ENCODE results near the gene TBC1D14.
"Not testable (repeated sequence)": the region's sequence is repeated elsewhere in the genome, so short reads cannot be mapped to it uniquely, and the experiment has no call there.

Gene TBC1D14

DNA sequence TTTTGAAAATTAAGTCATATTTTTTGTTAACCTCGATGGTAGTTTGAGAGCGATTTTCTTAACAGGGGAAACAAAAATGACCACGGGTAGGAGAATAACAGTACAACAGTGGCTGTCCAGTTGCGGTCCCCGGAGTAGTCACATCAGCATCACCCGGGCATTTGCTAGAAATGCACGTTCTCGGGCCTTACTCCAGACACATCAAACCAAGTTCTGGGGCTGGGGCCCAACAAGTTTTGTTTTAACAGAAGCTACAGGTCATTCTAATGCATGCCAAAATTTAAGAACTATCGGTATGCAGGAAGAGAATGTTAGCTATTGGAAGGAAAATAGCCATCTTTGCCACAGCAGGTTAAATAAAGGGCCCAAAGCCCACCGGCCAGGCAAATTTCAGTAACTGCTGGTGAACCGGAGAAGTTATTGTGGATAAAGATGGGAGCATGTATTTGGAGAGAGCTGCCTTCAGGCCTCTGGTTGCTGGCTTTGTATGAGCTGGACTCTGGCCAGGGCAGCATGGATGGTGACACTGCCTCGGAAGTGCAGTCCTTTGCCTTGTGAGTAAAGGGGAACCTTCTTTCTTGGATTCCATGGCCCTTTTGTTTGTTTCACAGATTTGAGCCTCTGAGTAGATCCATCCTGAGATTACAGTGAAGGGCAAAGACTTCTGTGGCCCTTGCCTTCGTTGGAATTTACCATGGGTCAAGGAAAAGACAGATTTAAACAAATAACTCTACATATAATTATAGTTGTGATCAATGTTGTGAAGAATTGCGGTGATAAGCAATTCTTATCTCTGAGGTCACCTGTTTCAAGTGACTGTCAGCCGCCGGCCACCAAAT lies 62.1 kb downstream of the TBC1D14 start:
- no peak for DNase-seq (ENCODE audit: low read depth in 2 of 2)

DNA sequence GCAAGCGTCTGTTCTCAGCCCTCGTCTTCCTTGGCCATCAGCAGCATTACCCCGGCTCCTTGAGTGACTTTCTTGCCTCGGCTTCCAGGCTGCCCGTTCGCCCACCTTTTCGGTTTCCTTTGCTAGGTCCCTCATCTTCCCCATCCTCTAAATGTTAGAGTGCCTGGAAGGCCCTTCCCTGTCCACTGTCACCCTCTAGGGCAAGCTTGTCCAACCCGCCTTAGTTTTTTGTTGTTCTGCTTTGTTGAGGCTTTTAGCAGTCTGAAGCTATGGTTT lies 62.7 kb downstream of the TBC1D14 start:
- DNase-seq (ENCODE audit: low read depth in 2 of 2), result no peak

DNA sequence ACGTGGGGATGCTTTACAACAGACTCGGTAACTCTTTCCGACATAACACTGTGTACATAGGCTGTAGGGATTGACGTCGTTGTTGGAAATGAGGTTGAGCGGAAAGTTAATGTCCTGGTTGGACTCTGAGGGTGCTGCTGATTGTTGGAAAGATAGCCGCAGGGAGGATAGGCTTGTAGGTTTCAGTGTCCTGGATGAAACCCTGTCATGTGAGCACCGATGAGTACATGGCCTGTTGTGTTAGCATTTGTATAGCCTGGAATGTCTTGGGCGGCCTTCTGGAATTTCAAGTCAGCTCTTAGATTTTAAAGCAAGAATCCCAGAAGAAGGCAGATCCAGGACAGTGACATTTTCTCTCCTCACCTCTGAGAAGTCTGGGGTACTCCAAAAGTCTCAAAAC lies 63.3 kb downstream of the TBC1D14 start:
- no peak for DNase-seq (ENCODE audit: low read depth in 2 of 2)

DNA sequence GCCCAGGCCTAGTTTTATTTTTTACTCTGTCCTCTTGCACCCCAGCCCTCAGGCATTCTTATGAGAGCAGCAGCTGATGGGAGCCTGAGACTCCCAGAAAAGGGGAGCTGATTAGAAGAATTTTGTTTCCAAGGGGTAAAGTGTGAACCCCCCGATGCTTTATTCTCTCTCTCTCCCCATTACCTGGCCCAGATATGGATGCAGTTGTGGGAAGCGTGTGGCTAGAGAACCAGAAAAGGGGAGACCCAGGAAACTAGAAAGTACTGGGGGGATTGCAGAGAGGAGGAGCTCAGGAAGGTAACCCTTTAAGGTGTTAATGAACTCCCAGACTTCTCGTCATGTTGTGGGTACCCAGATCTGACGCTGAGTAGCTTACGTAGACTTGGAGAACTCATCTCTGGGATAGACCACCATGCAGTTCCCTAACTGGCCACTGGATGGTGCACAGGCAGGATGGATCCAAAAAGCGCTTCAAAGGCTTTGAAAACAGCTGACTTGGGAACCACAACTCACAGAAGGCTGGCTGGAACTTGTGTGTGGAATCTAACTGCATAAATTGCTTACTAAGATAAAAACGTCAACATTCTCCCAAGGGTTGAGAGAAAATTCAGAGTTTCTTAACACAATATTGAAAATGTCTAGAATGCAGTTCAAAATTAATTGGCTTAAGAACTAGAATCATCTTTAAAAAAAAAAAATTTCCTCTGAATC lies 64.7 kb downstream of the TBC1D14 start:
- DNase-seq (ENCODE audit: low read depth in 2 of 2), result peak; percentile 75 to 80

DNA sequence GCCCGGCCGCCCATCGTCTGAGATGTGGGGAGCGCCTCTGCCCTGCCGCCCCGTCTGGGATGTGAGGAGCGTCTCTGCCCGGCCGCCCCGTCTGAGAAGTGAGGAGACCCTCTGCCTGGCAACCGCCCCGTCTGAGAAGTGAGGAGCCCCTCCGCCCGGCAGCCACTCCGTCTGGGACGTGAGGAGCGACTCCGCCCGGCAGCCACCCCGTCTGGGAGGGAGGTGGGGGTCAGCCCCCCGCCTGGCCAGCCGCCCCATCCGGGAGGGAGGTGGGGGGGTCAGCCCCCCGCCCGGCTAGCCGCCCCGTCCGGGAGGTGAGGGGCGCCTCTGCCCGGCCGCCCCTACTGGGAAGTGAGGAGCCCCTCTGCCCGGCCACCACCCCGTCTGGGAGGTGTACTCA lies 68.2 kb downstream of the TBC1D14 start:
- not testable (repeated sequence) for DNase-seq (ENCODE audit: low read depth in 2 of 2)

DNA sequence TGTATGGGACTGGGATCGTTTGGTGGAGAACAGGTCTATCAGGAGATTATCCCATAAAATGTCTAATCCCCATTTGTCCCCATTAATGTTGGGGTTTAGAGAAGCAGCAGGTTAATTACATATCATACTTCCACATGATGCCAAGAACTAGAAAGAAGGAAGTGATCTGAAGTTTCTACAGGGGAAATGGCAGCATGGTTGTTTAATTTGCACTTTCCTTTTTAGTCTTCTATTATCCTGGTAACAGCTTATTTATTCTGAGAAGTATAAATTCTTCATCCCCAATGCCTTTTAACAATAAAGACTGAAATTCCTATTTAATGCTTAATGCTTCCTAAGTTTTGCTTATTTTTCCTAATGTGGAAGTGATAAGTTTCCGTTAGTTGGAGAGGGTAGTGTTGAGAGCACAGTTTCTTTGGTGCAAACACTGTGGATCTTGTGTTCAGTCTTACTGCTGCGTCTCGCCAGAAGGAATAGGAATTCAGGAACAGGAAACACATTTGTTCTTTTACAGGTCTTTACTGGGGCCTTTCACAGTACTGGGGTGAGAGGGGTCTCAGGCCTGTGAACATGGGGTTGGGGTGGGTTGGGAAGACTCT lies 74.0 kb downstream of the TBC1D14 start:
- no peak for DNase-seq (ENCODE audit: low read depth in 2 of 2)

DNA sequence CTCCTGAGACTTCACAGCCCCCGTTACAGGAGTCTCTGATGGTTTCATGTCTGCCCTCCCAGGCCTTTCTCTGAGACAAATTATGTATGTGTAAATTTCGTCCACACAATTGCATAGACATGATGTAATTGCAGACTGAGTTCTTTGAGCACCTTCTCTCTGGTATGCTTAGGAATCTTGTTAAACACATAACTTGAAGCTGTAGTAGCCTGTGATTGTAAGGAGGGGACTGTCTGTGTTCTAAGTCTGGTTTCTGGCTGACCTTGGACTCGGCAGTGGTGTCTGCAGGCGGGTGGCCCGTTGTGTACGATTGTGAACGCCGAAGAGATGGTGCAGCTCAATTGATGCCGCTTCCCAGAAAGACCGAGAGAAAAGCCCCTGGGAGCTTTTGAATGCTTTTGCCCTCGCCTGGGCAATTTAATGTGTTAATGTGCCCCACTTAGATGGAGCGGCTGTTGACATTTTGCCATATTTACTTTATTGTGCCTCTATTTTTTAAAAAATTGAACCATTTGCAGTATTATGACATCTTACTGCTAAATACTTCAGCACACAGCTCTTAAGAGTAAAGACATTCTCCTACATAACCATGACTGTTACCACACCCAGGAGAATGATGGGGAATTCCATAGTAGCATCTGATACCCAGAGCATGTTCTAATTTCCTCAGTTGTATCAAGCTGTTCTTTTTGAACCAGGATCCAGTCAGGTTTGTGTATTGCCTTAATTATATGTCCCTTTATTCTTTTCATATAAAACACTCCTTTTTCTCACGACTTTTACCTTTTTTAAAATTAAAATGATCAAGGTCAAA lies 75.2 kb downstream of the TBC1D14 start:
- no peak for DNase-seq (ENCODE audit: low read depth in 2 of 2)

DNA sequence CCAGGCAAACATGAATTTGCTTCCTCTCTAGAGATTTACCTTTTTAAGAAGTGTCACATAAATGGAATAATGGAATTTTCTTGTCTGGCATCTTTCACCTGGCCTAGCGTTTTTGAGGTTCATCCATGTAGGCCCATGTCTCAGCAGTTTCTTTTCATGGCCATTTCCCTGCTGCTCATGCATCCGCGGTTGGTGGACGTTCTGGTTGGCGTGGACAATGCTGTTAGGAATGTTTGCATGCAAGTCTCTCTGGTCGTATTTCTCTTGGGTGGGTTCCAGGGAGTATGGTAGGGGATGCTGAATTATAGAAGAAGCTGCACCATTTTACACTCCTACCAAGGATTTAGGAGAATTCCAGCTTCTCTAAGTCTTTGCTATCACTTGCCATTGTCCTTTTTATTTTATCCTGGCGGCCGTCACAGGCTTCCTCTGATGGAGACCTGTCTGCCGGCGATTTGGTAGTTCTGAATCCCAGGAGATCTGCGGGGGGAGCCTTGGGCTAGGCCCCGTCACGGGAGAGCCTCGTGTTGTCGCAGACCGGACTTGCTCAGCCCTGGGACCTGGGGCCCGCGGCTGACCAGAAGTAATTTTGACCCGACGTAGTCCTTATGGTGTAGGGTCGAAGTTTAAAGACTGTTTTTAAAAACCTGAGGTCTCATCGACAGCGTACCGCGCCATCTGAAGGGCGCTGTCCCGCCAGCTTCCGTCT lies 76.6 kb downstream of the TBC1D14 start:
- no peak for DNase-seq (ENCODE audit: low read depth in 2 of 2)

DNA sequence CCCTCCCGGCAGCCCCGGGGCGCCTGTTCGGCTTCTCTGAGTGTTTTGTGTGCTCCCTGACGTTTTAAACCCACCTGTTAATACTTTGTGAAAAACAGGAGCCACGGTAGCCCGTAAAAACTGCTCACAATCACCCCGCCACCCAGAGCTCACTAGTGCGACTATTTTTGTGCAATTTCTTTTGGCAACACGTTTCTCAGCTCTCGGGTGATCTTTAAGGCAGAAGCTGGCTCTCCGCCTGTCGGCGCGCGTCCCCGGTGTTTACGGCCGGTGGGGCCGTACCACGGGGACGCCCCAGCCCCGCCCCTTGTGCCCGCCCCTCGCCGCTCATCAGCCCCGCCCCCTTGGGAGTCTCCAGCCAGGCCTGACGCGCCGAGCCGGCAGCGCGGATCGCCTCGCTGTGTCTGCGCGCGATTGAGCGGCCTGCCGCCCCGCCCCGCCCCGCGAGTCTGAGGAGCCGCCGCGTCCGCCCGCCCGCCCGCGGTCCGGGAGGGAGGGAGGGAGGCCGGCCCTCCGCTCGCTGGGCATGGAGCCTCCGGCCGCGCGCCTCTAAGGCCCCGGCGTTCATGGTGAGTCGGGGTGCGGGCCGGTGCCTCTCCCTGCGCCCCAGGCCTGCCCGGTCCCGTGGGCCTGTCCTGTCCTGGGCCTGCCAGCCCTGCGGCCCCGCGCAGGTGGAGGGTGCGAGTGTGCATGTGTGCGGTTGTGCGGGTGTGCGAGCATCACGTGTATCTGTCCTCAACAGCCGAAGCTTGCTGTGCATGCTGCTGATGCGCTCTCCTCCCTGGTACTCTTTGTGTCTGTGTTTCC lies 77.4 kb downstream of the TBC1D14 start:
- DNase-seq (ENCODE audit: low read depth in 2 of 2), result peak; percentile 89 to 92

DNA sequence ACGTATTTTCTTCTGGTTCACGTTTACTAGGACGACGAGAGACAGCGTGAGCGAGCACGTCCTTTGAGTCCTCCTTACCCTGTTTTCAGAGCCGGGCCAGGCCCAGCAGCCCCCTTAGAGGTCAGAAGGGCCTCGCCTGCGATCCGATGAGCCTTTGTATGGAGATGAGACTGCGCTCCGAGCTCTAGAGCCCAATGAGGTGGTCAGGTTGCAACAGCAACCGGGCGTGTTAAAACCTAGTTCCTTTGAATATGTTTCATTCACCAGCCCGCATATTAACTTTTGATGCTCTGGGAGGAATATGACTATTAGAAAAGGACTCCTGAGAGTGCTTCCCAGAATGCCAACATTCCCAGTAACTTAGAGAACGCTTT lies 77.9 kb downstream of the TBC1D14 start:
- no peak for DNase-seq (ENCODE audit: low read depth in 2 of 2)

DNA sequence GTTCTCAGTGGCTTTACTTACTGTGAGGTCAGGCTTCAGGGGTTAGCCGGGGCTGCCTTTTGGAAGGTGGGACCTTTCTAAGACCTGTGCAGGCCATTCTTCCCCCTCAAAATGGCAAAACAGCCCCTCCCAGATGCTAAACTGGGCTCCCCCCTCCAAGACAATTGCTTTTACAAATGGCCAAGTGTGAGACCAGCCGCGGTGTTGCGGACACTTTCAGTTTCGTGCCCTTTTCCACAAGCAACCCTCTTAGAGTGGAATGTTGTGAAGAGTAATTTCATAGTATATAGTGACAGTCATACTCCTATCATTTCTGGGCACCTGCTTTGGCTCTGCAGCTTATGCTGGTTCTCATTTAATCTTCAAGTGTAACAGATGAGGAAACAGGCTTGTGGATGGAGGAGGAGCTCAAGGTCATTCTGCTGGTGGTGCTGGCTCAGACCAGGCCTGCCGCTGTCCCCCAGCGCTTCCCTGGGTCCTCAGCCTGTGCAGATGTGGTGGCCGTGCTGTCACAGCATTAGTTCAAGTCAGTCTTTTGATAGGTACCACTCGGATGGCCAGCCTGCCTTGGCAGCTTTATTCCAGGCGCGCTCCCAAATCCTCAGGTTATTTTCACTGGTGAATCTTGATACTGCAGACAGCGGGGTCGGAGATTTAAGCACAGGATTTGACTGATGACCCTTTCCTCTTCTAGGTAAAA lies 78.5 kb downstream of the TBC1D14 start:
- DNase-seq (ENCODE audit: low read depth in 2 of 2), result no peak

DNA sequence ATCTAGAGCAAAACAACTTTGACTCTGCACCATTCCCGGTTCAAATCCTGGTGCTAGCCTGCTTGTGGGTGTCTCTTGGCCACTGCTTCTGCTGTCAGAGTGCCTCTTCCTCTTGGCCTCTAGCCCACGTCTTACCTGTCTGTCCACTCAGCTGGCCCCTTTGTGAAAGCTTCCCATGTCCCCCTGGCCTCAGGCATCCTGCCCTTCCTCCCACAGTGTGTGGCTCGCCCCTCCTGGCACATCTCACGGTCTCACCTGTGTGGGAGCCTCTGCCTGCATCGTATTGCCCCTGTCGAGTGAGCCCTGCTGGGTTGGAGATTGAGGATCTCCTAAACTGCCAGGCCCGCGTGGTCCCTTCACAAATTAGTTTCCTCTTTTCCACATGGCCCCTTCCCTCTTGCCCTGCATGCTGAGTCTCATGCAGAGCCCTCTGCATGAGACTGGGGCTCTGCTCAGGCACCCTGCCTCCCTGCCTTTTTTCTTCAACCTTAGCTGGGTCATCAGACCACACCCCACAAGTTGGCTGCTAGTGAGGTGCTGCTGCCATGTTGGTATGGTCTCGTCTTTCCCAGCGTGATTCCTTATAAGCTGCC lies 79.8 kb downstream of the TBC1D14 start:
- DNase-seq (ENCODE audit: low read depth in 2 of 2), result no peak

DNA sequence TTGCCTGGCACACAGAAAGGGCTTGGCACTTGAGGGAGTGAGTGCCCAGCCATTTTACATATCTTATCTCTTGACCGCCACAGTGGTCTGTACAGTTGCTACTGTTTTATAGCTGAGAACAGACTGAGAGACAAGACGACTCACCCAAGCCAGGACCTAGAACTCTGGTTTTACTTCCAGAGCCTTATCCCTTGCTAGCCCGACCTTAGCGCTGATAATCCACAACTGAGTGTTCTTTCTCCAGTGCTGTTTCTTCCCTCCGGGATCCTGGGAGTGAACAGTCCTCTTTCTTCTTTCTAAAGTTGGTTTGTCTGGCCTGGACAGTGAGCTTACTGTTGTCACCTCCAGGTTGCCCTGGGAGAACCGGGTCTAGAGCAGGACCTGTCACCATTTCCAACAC lies 81.0 kb downstream of the TBC1D14 start:
- DNase-seq (ENCODE audit: low read depth in 2 of 2), result no peak

DNA sequence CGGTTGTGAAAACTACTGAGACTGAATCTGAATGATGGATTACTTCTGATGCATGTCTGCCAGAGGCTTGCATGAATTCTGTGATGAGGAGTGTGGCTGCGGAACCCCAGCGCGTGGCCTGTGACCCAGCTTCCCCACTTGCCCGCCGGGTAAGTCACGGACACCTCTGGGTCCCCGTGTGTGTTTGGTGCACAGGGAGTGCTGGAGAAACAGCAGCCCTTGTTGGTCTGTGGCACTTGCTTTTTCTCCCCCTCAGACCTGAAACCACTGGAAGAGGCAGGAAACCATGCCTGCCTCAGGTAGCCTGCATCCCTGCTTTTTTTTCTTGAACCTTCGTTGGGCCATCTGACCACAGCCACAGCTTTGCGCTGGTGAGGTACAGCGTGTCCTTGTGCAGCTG lies 81.6 kb downstream of the TBC1D14 start:
- DNase-seq (ENCODE audit: low read depth in 2 of 2), result no peak

DNA sequence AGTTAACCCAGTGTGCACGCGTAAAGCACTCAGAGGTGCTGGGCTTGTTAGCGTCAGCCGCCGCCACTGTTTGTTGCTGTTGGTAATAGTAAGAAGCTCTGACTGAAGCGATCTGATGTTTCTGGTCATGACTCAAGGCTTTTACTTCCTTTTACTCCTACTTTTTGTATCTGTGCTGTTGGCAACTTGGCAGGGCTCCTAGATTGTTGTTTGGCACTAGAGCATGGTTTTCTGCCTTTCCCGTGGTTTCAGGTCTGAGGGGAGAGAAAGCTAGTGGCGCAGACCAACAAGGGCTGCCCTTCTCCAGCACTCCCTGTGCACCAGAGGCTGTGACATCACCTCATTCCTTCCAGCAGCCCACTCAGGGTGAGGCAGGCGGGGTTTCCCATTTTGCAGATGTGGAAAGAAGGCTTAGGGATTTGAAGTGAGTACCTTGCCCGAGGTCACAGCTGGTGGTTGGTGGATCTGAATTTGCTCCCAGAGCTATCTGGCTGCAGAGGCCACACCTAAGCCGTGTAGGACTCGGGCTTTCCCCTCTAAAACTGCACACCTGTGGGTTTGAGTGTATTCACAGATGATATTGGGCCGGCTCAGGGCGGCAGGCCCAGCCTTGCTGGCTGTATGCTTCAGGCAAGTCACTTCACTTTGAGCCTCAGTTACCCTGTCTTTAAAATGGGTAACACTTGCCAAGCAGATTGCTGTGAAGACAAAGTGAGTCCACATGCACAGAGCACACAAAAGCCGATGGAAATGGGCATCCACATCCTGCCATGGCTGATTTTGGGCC lies 82.3 kb downstream of the TBC1D14 start:
- DNase-seq (ENCODE audit: low read depth in 2 of 2), result no peak

DNA sequence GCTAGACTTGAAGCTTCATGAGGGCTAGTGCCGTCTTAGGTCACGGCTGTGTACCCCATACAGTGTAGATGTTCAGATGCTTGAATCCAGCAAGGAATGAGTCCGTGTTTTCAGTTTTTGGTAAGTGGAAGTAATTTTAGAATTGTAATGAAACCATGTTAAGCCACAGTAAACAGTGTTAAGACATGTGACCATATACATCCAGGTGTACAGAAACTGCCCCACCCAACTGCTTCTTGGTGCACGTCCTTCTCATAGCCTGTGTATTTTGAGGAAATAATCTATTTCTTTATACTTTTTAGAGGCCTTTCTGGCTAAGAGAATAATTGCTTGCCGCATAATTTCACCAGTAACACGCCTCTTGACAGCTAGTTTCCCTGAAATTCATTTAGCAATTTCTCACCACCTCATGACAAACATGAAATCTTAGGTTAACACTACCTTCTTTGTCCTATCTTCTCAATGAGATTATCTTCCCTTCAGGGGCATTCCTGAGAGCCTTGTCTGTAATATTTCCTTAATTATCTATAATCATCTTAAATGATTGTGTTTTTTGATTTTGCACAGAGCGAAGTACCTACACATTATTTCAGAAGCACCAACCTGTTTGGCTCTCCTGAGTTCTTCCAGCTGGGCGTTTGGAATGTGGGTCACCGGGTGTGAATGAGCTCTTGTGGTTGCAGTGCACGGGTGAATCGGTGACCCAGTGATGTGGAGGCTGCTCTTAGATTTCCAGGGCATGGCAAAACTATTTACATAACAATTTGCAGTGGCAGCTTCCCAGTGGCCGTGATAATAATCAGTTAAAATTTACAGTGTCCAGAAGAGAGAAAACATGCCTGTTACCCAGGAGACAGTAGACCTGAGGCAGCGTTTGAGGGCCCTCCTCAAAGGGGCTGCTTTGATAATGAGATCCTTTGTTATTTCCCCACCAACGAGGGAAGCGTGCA lies 83.4 kb downstream of the TBC1D14 start:
- no peak for DNase-seq (ENCODE audit: low read depth in 2 of 2)

DNA sequence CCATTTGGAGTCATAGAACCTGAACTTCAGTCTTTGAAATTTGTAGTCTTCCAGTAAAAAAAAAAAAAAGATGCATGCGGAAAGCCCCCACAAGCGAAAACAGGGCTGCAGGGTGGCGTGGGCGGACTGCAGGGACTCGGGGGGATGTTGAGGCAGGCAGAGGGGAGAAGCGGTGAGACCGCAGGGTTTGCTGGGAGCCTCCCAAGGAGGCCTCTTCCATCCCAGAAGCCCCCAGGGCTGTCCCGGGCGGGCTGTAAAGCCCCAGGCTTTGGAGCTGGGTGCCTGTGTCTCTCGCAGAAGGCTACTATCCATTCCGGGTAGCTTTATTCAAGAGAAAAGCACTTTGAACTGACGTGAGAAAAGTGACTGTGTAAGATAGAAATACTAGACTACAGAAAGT lies 86.9 kb downstream of the TBC1D14 start:
- DNase-seq (ENCODE audit: low read depth in 2 of 2), result no peak
